ENCODE data around the gene FZR1. TPM values are rescaled to one million over a fixed set of nuclear protein-coding genes. Genes with fewer than 3 reads are reported as not detected.

The FZR1 gene
- total and polyA plus RNA-seq, 2 of the 4 experiments (the other 2 are of a cell fraction): 21.5 to 47.8 TPM

DNA sequence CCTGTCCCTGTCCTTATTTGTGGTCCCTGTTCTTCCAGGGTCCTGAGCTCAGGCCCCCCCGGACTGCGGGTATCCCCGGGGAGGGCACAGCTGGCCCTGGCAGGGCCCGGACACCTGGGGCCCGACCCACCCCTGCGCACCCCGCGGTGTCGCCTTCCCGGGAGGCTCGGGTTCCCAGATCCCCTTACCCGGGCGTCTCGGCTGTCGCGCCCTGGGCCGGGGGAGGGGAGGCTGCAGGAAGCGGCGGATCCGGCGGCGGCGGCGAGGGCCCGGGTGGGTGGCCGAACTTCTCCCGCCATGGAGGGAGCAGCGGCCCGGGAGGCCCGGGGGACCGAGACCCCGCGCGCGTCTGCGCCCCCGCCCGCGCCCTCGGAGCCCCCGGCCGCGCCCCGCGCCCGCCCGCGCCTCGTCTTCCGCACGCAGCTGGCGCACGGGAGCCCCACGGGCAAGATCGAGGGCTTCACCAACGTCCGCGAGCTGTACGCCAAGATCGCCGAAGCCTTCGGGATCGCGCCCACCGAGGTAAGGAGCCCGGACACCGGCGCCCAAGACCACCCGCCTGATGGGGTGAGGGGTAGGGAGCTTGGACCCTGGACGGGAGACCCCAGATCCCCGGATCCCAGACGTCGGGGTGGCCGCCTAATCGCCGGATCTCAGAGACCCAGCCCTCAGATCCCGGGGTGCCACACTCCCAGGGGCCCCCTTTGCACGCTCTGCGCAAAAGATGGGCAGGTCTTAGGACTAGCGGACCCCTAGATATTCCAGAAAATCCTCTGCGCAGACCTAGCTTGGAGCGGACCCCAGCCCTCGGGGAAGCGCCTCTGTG lies 79.4 kb downstream of the FZR1 start, which contains the start of gene GIPC3:
TSS of gene GIPC3 (plus strand) at position 178 of the 826 bp plus-strand sequence. CDS start at position 298, 120 bp downstream.
- Histone ChIP-seq H3K27ac (ENCODE audit: insufficient read depth, low read length) (no peak within 1 kb of the TSS), H3K18ac (ENCODE audit: low read depth, low read length) (no peak within 1 kb of the TSS), H2BK20ac (ENCODE audit: low read depth, low read length) (no peak within 1 kb of the TSS), H4K8ac (ENCODE audit: low read depth in 2 of 2, low read length in 2 of 2) (0 out of 4 replicates have a peak within 1 kb of the TSS, but pooled peaks of 1 of the 2 experiments have one; percentile 16), H3K4me1 (ENCODE audit: control insufficient read depth, insufficient read depth, low read length) (peaks cover 4% of the 10 kb centered on the region), H3K4ac (ENCODE audit: low read depth, low read length) (no peak within 1 kb of the TSS), H2BK120ac (ENCODE audit: low read depth, low read length) (no peak within 1 kb of the TSS), H3K27me3 (ENCODE audit: control insufficient read depth, insufficient read depth, low read length) (peaks cover 11% of the 10 kb centered on the region), H2AFZ (replicated peaks; ENCODE audit: low read length, poor library complexity) (peak within 1 kb of the TSS; percentile 77), H2BK5ac (ENCODE audit: low read depth, low read length, poor library complexity, severe bottlenecking) (no peak within 1 kb of the TSS), H3K36me3 (ENCODE audit: control insufficient read depth, insufficient read depth, low read length) (no peaks in the 10 kb centered on the region), H4K20me1 (ENCODE audit: insufficient read depth, low read length) (peaks cover 2% of the 10 kb centered on the region; the same call in 1 of the 2 replicates), H2BK15ac (ENCODE audit: low read depth, low read length) (no peak within 1 kb of the TSS), H4K5ac (ENCODE audit: low read depth, low read length) (no peak within 1 kb of the TSS), H3K9ac (ENCODE audit: low read depth, low read length) (no peak within 1 kb of the TSS), H3K9me1 (ENCODE audit: insufficient read depth, low read length) (0 out of 2 replicates have a peak, but pooled peaks cover 3% of the 10 kb centered on the region), H3K79me1 (ENCODE audit: low read depth in 1 of 2, low read length in 2 of 2) (no peaks in the 10 kb centered on the region), H4K91ac (ENCODE audit: insufficient read depth, low read depth, low read length) (no peak within 1 kb of the TSS), H3K9me3 (ENCODE audit: control insufficient read depth, insufficient read depth, low read length) (no peaks in the 10 kb centered on the region), H3K14ac (replicated peaks; ENCODE audit: low read depth, low read length) (no peak within 1 kb of the TSS), H3K4me3 (ENCODE audit: insufficient read depth, low read depth, low read length) (peak within 1 kb of the TSS; percentile 27), H2AK9ac (replicated peaks; ENCODE audit: low read depth, low read length, poor library complexity) (peak within 1 kb of the TSS; percentile 50), H2AK5ac (ENCODE audit: low read depth, low read length) (no peak within 1 kb of the TSS), H3K4me2 (ENCODE audit: low read depth, low read length) (peak within 1 kb of the TSS; percentile 42; the same call in 1 of the 2 replicates), H3K56ac (ENCODE audit: extremely low read depth, insufficient read depth, low read length) (no peak within 1 kb of the TSS), H3K23ac (ENCODE audit: low read depth, low read length) (no peak within 1 kb of the TSS)
- DNase-seq: no peak
- intact Hi-C loops (cut with micrococcal nuclease) (no loop called here), in situ Hi-C loops (cut with MboI; ENCODE audit: low sequenced_read_pairs) (no loop called here), dilution Hi-C loops (cut with HindIII; ENCODE audit: low sequenced_read_pairs, unreplicated experiment) (no loop called here)
- CTCF ChIA-PET: no interaction called here
- BruUV-seq (replicated peaks): no TSS peak
- TF ChIP-seq MXI1 (IDR thresholded peaks at IDR 0.05; ENCODE audit: borderline replicate concordance, low read depth, low read length): no peak
- TF ChIP-seq, protein P1, sequence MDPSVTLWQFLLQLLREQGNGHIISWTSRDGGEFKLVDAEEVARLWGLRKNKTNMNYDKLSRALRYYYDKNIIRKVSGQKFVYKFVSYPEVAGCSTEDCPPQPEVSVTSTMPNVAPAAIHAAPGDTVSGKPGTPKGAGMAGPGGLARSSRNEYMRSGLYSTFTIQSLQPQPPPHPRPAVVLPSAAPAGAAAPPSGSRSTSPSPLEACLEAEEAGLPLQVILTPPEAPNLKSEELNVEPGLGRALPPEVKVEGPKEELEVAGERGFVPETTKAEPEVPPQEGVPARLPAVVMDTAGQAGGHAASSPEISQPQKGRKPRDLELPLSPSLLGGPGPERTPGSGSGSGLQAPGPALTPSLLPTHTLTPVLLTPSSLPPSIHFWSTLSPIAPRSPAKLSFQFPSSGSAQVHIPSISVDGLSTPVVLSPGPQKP (IDR thresholded peaks at IDR 0.05; ENCODE audit: borderline replicate concordance, low read depth, low read length): no peak
- no peak for TF ChIP-seq RFX5 (IDR thresholded peaks at IDR 0.05; ENCODE audit: low read depth, low read length)
- TF ChIP-seq MAFK (IDR thresholded peaks at IDR 0.05; ENCODE audit: low read depth, low read length): no peak
- TF ChIP-seq FOS (IDR thresholded peaks at IDR 0.05; ENCODE audit: low read depth, low read length): no peak
- no peak for TF ChIP-seq SMC3 (IDR thresholded peaks at IDR 0.05; ENCODE audit: low read depth, low read length)
- TF ChIP-seq, protein P2, sequence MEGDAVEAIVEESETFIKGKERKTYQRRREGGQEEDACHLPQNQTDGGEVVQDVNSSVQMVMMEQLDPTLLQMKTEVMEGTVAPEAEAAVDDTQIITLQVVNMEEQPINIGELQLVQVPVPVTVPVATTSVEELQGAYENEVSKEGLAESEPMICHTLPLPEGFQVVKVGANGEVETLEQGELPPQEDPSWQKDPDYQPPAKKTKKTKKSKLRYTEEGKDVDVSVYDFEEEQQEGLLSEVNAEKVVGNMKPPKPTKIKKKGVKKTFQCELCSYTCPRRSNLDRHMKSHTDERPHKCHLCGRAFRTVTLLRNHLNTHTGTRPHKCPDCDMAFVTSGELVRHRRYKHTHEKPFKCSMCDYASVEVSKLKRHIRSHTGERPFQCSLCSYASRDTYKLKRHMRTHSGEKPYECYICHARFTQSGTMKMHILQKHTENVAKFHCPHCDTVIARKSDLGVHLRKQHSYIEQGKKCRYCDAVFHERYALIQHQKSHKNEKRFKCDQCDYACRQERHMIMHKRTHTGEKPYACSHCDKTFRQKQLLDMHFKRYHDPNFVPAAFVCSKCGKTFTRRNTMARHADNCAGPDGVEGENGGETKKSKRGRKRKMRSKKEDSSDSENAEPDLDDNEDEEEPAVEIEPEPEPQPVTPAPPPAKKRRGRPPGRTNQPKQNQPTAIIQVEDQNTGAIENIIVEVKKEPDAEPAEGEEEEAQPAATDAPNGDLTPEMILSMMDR (conservative IDR thresholded peaks at IDR 0.05; ENCODE audit: low read depth, low read length): no peak
- no peak for TF ChIP-seq POLR2A (IDR thresholded peaks at IDR 0.05; ENCODE audit: low read depth, low read length)
- TF ChIP-seq CHD1 (IDR thresholded peaks at IDR 0.05; ENCODE audit: low read depth, low read length): no peak
- TF ChIP-seq MAZ (IDR thresholded peaks at IDR 0.05; ENCODE audit: borderline replicate concordance, low read depth, low read length): no peak
- no peak for TF ChIP-seq BHLHE40 (IDR thresholded peaks at IDR 0.05; ENCODE audit: low read depth, low read length)
- TF ChIP-seq, protein P3, sequence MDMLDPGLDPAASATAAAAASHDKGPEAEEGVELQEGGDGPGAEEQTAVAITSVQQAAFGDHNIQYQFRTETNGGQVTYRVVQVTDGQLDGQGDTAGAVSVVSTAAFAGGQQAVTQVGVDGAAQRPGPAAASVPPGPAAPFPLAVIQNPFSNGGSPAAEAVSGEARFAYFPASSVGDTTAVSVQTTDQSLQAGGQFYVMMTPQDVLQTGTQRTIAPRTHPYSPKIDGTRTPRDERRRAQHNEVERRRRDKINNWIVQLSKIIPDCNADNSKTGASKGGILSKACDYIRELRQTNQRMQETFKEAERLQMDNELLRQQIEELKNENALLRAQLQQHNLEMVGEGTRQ (IDR thresholded peaks at IDR 0.05; ENCODE audit: low read depth, low read length): no peak
- TF ChIP-seq RAD21 (IDR thresholded peaks at IDR 0.05; ENCODE audit: low read length): no peak
- no peak for TF ChIP-seq CEBPB (IDR thresholded peaks at IDR 0.05; ENCODE audit: low read depth, low read length)
- no peak for TF ChIP-seq NFE2L2 (IDR thresholded peaks at IDR 0.05; ENCODE audit: low read depth, low read length)
- POLR2A ChIA-PET (ENCODE audit: unreplicated experiment): no interaction called here
- ATAC-seq (ENCODE audit: low read depth): no peak
- WGBS, 2 experiments (ENCODE audit: extremely low coverage in 2 of 2, insufficient read length in 1 of 2): 7% methylated on average over 24 of the region's 84 CpGs; no CpG with 5 or more reads in 1 of the 2 experiments

Data from IMR-90 (cell line).